HCT116 (cell line): ENCODE measurements around the gene NEXMIF. TPM values are rescaled to one million over a fixed set of nuclear protein-coding genes. Genes with fewer than 3 reads are reported as not detected.

Experiments used
- ATAC-seq: fragments of 200-7000 bp; cut with Tn5 transposase; 2 replicates; pipeline ENCODE4 v1.9.1; 2020; ENCODE audit warnings: mild to moderate bottlenecking, moderate library complexity
- BruUV-seq: library from RNA; stranded (reverse); fragments of 400-500 nt; replicated peaks from 2 replicates; lab custom pipeline; 2021; lab: Mats Ljungman, UMichigan
- CTCF ChIA-PET: fragments of 300-600 bp; sonication (Branson Sonifier 250); formaldehyde crosslinking; loops from one replicate; lab custom pipeline; 2021; ENCODE audit warnings: antibody characterized with exemption; lab: Charles Lee
- POLR2A ChIA-PET: fragments of 300-600, 350-600 bp; sonication (Branson Sonifier 250); formaldehyde crosslinking; loops from one replicate; lab custom pipeline; 2021; ENCODE audit warnings: antibody characterized with exemption; lab: Charles Lee
- RAD21 ChIA-PET, 2 experiments: fragments of 300-600 bp; sonication (Branson Sonifier 250); formaldehyde crosslinking; loops; one replicate each; lab custom pipeline; 2023; ENCODE audit warnings: low total read pairs in 2 of 2; ENCODE audit not compliant: uncharacterized antibody in 2 of 2, unreplicated experiment in 2 of 2, low non-redundant PET in 1 of 2; lab: Charles Lee
- DNase-seq: peaks from one replicate; pipeline ENCODE4 v3.0.0-alpha.2; 2010; ENCODE audit warnings: low read depth, low spot score
- H2AFZ ChIP-seq: fragments of 200-600 bp; shearing (Covaris generic), sonication (generic); 2 replicates; pipeline ENCODE4 v1.6.1; 2017; ENCODE audit warnings: low read depth, mixed run types, mixed read lengths, antibody characterized with exemption, low read length; ENCODE audit not compliant: poor library complexity, severe bottlenecking
- H3K27ac ChIP-seq: 2 replicates; pipeline ENCODE4 v1.5.1; 2012; ENCODE audit warnings: low read depth, low read length
- H3K27me3 ChIP-seq: fragments of 200-600 bp; sonication (generic); 2 replicates; pipeline ENCODE4 v1.6.1; 2016; ENCODE audit warnings: mixed run types, low read length, mixed read lengths; ENCODE audit not compliant: insufficient read depth
- H3K36me3 ChIP-seq, 2 experiments: fragments of 200-500 bp in 1 of 2; fragments of 200-600 bp in 1 of 2; sonication (Bioruptor generic) in 1 of 2; sonication (generic) in 1 of 2; 2 replicates each; pipeline versions ENCODE4 v1.5.1 to v1.6.1; 2014 to 2016; ENCODE audit warnings: low read length in 2 of 2, inconsistent platforms in 1 of 2, mixed read lengths in 1 of 2, mixed run types in 1 of 2; ENCODE audit not compliant: insufficient read depth in 2 of 2, control insufficient read depth in 1 of 2
- H3K4me1 ChIP-seq, 2 experiments: fragments of 200-600 bp in 1 of 2; sonication (generic) in 1 of 2; 2 replicates each; pipeline versions ENCODE4 v1.5.1 to v1.6.1; 2012 to 2017; ENCODE audit warnings: low read length in 2 of 2, inconsistent platforms in 1 of 2, mild to moderate bottlenecking in 1 of 2, mixed read lengths in 1 of 2, mixed run types in 1 of 2, moderate library complexity in 1 of 2; ENCODE audit not compliant: insufficient read depth in 2 of 2, control insufficient read depth in 1 of 2
- H3K4me2 ChIP-seq: fragments of 200-600 bp; sonication (generic); 2 replicates; pipeline ENCODE4 v1.6.1; 2017; ENCODE audit warnings: mixed run types, low read length, mixed read lengths
- H3K4me3 ChIP-seq, 2 experiments: fragments of 200-600 bp in 1 of 2; sonication (generic) in 1 of 2; replicated peaks in 1 of 2; 2 replicates each; pipeline ENCODE4 v1.5.1; 2011 to 2016; ENCODE audit warnings: low read length in 2 of 2, control low read depth in 1 of 2, low read depth in 1 of 2, mild to moderate bottlenecking in 1 of 2, mixed read lengths in 1 of 2, mixed run types in 1 of 2
- H3K79me2 ChIP-seq: fragments of 200-600 bp; sonication (generic); 2 replicates; pipeline ENCODE4 v1.6.1; 2017; ENCODE audit warnings: mild to moderate bottlenecking, mixed run types, low read length, moderate library complexity, mixed read lengths; ENCODE audit not compliant: insufficient read depth
- H3K9ac ChIP-seq: fragments of 200-600 bp; sonication (generic); 2 replicates; pipeline ENCODE4 v1.6.1; 2016; ENCODE audit warnings: low read length, mixed read lengths
- H3K9me2 ChIP-seq: fragments of 200-600 bp; sonication (generic), shearing (Covaris generic); 2 replicates; pipeline ENCODE4 v1.6.1; 2017; ENCODE audit warnings: mixed run types, mild to moderate bottlenecking, moderate library complexity; ENCODE audit not compliant: insufficient read depth
- H3K9me3 ChIP-seq, 2 experiments: fragments of 200-500 bp in 1 of 2; fragments of 200-600 bp in 1 of 2; sonication (Bioruptor generic) in 1 of 2; sonication (generic) in 1 of 2; 2 replicates each; pipeline ENCODE4 v1.6.1; 2014 to 2017; ENCODE audit warnings: low read length in 2 of 2, mixed read lengths in 2 of 2, inconsistent platforms in 1 of 2, low read depth in 1 of 2, mild to moderate bottlenecking in 1 of 2, mixed run types in 1 of 2, moderate library complexity in 1 of 2; ENCODE audit not compliant: control insufficient read depth in 1 of 2, insufficient read depth in 1 of 2
- H4K20me1 ChIP-seq: fragments of 200-600 bp; sonication (generic), shearing (Covaris generic); 2 replicates; pipeline ENCODE4 v1.6.1; 2017; ENCODE audit warnings: mixed run types, mild to moderate bottlenecking, moderate library complexity; ENCODE audit not compliant: insufficient read depth
- CBX3 ChIP-seq: IDR thresholded peaks from 2 replicates; pipeline ENCODE4 v1.6.1; 2012; ENCODE audit warnings: low read depth
- CEBPB ChIP-seq: IDR thresholded peaks from 2 replicates; pipeline ENCODE4 v1.6.1; 2012; ENCODE audit warnings: low read depth
- ELF1 ChIP-seq: IDR thresholded peaks from 2 replicates; pipeline ENCODE4 v1.6.1; 2012; ENCODE audit warnings: low read depth, borderline replicate concordance
- EZH2 ChIP-seq: fragments of 200-600 bp; sonication (generic); IDR thresholded peaks from 2 replicates; pipeline ENCODE4 v1.6.1; 2017; ENCODE audit warnings: antibody characterized with exemption, mixed run types
- EZH2phosphoT487 ChIP-seq: fragments of 200-600 bp; IDR thresholded peaks from 2 replicates; pipeline ENCODE4 v1.6.1; 2018; ENCODE audit warnings: antibody characterized with exemption, borderline replicate concordance
- FOSL1 ChIP-seq: IDR thresholded peaks from 2 replicates; pipeline ENCODE4 v1.6.1; 2012; ENCODE audit warnings: low read depth
- MAX ChIP-seq: IDR thresholded peaks from 2 replicates; pipeline ENCODE4 v1.6.1; 2012
- POLR2A ChIP-seq: IDR thresholded peaks from 2 replicates; pipeline ENCODE4 v1.7.0; 2011; ENCODE audit warnings: borderline replicate concordance; ENCODE audit not compliant: insufficient read depth, insufficient read length; ENCODE audit errors: extremely low read depth
- POLR2AphosphoS5 ChIP-seq: IDR thresholded peaks from 2 replicates; pipeline ENCODE4 v1.6.1; 2011; ENCODE audit warnings: mild to moderate bottlenecking, low read depth, low read length, moderate library complexity
- REST ChIP-seq: IDR thresholded peaks from 2 replicates; pipeline ENCODE4 v1.6.1; 2012; ENCODE audit warnings: low read depth
- SIN3A ChIP-seq: IDR thresholded peaks from 2 replicates; pipeline ENCODE4 v1.6.1; 2012; ENCODE audit warnings: low read depth
- SP1 ChIP-seq: IDR thresholded peaks from 2 replicates; pipeline ENCODE4 v1.6.1; 2012; ENCODE audit warnings: low read depth
- ZBTB33 ChIP-seq: IDR thresholded peaks from 2 replicates; pipeline ENCODE4 v1.6.1; 2011; ENCODE audit warnings: mild to moderate bottlenecking, low read length, moderate library complexity; ENCODE audit not compliant: insufficient replicate concordance; ENCODE audit errors: extremely low read depth
- ZNF274 ChIP-seq: fragments of 200-500 bp; sonication (Bioruptor generic); IDR thresholded peaks from 2 replicates; pipeline ENCODE4 v1.6.1; 2014; ENCODE audit warnings: mild to moderate bottlenecking, low read depth, low read length, inconsistent platforms
- intact Hi-C: fragments of 100-400 bp; cut with micrococcal nuclease; formaldehyde crosslinking; loops from 2 replicates; pipeline ENCODE4 v1.10.0; 2022
- total RNA-seq: library from RNA; stranded (reverse); gene quantifications from one replicate; pipeline ENCODE4 v1.2.1, GENCODE V29; 2021; ENCODE audit not compliant: unreplicated experiment
- TF ChIP-seq, protein P1 (sequence below): IDR thresholded peaks from 2 replicates; pipeline ENCODE4 v1.6.1; 2012
- TF ChIP-seq, protein P2 (sequence below), 3 experiments: fragments of 200-600 bp in 1 of 3; sonication (generic) in 1 of 3; IDR thresholded peaks in 2 of 3; conservative IDR thresholded peaks in 1 of 3; 2 replicates each; pipeline ENCODE4 v1.5.1; 2012 to 2017; ENCODE audit warnings: low read depth in 2 of 3, low read length in 2 of 3, antibody characterized with exemption in 1 of 3, borderline replicate concordance in 1 of 3, control low read depth in 1 of 3, mild to moderate bottlenecking in 1 of 3, mixed read lengths in 1 of 3, mixed run types in 1 of 3, moderate library complexity in 1 of 3; ENCODE audit not compliant: insufficient read depth in 1 of 3

The NEXMIF gene
- total RNA-seq, 1 experiment from 2014 or later, result not detected

DNA sequence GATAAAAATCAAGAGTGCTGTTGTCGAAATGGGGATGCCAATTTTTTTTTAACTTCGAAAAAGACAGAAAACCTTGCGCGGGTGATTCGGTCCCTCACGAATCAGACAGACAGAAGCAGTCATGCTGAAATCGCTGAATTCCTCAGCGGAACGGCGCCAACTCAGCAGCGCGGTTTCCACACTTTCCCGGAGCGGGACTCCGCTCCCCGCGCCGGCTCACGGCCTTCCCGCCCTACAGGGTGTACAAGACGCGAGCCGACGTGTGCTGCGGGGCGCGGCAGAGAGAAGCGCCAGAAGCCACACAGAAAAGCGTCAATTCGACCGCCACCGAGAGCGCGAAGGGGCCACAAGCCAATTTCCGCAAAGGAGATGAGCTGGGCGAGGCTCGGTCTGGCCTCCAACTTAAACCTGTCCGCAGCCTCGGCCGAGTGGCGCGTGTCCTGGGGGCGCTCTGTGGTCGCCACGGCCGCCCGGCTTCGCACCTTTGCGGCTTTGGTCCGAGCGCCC lies 1.3 kb downstream of the NEXMIF start:
- Histone ChIP-seq H3K9me3 (no peaks in the 10 kb centered on the region), H3K79me2 (no peaks in the 10 kb centered on the region), H3K27ac (no peak overlapping the region), H3K9me2 (no peaks in the 10 kb centered on the region), H3K4me3 (no peak overlapping the region), H4K20me1 (no peaks in the 10 kb centered on the region), H3K4me2 (no peak overlapping the region), H3K9ac (no peak overlapping the region), H3K27me3 (no peaks in the 10 kb centered on the region), H3K4me1 (no peaks in the 10 kb centered on the region), H3K36me3 (no peaks in the 10 kb centered on the region), H2AFZ (no peak overlapping the region)
- ChIA-PET RAD21 (no interaction called here), CTCF (no interaction called here), POLR2A (no interaction called here)
- DNase-seq, result no peak
- BruUV-seq, result no TSS peak
- no peak for ATAC-seq
- TF ChIP-seq CEBPB (no peak), SP1 (no peak), MAX (no peak), EZH2 (no peak), SIN3A (no peak), ELF1 (no peak), FOSL1 (no peak), CBX3 (no peak), POLR2AphosphoS5 (no peak), ZBTB33 (no peak), EZH2phosphoT487 (no peak), POLR2A (no peak), ZNF274 (no peak), REST (no peak)
- TF ChIP-seq, protein P1, sequence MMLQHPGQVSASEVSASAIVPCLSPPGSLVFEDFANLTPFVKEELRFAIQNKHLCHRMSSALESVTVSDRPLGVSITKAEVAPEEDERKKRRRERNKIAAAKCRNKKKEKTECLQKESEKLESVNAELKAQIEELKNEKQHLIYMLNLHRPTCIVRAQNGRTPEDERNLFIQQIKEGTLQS, result no peak
- TF ChIP-seq, protein P2, sequence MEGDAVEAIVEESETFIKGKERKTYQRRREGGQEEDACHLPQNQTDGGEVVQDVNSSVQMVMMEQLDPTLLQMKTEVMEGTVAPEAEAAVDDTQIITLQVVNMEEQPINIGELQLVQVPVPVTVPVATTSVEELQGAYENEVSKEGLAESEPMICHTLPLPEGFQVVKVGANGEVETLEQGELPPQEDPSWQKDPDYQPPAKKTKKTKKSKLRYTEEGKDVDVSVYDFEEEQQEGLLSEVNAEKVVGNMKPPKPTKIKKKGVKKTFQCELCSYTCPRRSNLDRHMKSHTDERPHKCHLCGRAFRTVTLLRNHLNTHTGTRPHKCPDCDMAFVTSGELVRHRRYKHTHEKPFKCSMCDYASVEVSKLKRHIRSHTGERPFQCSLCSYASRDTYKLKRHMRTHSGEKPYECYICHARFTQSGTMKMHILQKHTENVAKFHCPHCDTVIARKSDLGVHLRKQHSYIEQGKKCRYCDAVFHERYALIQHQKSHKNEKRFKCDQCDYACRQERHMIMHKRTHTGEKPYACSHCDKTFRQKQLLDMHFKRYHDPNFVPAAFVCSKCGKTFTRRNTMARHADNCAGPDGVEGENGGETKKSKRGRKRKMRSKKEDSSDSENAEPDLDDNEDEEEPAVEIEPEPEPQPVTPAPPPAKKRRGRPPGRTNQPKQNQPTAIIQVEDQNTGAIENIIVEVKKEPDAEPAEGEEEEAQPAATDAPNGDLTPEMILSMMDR (IDR thresholded peaks at IDR 0.05 in 2 of 3, conservative IDR thresholded peaks at IDR 0.05 in 1 of 3; ENCODE audit: borderline replicate concordance in 1 of 3, insufficient read depth in 1 of 3, low read depth in 2 of 3, low read length in 2 of 3), result no peak
- intact Hi-C loops, result no loop called here
